NCI-H1417 treated with DMSO at 0.1 percent for 48 hours (cell line): ENCODE data around the gene ELMO1.

Experiments
- DNase-seq: peaks from one replicate; lab custom pipeline; 2025; lab: John Stamatoyannopoulos, UW

The ELMO1 gene

DNA sequence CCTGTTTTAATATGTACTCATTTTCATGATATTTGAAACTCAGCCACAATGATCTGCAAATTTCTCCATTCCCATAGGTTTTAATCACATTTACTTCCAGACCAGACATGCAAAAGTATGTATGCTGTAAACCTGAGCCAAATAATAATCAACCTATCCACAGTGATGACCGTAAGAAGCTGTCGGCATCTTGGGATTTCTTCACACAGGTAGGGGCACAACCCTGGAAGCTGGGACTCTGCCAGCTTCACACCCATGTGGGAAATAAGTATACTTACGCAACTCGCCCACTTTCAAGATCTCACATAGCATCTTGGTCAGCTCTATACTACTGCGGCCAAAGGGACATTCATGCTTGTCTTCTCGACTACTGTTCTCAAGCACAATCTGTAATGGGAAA lies 352.3 kb downstream of the ELMO1 start:
- no peak for DNase-seq

DNA sequence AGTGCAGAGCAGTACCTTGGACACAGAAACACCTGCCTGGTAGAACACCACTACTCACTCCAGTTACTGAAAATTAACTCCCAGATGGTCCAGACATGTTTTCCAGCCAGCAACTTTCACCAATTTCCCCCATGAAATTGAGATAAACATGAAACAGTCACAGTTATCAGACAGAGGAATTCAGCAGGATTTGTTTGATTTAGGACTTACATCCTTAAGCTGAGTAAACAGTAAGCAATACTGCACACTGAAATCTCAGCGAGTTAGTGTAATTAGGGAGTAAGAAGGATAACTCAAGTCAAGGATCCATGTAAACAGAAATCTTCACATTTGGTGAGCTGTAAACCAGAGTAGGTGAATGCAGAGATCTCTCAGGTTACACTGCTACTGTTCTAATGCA lies 353.5 kb downstream of the ELMO1 start:
- no peak for DNase-seq

DNA sequence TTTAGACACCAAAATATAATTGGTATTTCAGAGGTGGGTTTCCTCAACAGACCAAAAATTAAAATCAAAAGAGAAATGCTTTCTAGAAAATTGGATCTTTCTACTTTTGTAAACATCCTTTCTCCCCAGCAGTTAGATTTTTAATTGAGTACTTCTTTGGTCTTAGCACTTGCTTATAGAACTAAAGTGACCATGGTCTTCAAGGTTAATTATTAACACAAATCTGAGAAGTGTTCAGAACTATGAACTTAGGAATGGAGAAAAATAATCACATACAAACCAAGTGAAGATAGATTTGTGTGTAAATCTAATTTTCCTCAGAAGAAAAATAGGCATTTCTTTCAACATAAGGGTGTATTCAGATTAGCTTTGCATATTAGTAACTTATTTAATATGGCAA lies 355.4 kb downstream of the ELMO1 start:
- DNase-seq: no peak

DNA sequence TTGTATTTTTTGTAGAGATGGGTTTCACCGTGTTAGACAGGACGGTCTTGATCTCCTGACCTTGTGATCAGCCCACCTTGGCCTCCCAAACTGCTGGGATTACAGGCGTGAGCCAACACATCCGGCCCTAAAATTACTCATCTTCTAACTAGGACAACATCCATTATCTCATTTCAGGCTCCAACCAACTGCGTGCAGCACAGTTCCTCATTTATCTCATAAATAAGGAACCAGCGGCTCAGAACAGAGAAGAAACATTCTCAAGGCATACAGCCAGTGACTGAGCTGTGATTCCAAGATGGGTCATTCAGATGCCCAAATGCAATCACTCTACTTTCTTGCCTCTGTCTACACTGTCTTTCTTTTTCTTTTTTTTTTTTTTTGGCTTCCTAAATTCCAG lies 356.1 kb downstream of the ELMO1 start:
- DNase-seq: no peak

DNA sequence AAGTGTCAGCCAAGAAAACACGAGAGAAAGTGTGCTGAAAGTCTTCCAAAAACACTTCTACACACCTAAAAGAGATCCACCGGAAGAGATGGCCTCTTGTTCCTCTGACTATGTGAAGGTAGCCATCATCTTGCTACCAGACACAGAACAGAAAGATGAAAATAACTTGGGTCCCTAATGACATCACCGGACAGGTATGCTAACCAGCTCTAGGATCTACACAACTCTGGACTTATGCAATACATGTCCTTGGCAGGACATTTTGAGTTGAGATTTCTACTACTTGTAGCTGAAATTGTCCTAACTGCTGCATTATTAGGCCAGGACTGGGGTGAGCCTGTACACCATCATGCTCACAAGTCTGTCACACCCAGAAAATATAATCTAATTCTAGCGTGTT lies 358.7 kb downstream of the ELMO1 start:
- no peak for DNase-seq

DNA sequence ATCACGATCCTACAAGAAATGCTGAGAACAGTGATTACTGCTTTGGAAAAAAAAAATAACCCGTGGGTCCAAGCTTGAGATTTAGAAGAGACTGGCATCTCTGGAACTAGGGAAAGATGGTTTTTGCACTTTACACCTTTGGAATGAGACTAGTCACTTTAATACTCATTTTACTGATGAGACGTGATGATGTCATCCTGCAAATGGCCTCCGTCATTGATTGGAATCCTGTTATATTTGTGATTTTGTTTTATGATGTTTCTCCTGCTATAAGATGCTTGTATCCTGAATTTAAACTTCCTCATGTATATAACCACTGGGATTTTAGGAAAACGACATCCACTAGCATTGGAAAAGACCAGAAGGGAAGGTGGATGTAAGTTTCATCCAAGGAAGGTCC lies 363.1 kb downstream of the ELMO1 start:
- no peak for DNase-seq

DNA sequence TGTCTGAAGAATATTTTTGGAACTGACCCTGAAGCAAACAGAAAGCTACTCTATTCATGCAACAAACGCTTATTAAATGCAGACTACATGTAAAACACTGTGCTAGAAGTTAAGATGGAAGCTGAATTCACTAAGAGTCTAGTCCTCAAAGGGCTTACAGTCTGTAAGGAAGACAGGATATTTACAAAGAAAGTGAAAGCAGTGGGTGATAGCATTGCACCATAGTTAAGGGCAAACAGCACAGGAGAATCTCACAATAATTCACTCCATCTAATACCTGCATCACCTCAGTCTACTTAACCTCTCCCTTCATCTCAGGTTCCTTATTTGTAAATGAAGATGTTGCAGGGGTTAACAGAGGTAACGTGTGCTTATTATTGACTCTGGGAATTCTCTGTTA lies 364.4 kb downstream of the ELMO1 start:
- DNase-seq: no peak

DNA sequence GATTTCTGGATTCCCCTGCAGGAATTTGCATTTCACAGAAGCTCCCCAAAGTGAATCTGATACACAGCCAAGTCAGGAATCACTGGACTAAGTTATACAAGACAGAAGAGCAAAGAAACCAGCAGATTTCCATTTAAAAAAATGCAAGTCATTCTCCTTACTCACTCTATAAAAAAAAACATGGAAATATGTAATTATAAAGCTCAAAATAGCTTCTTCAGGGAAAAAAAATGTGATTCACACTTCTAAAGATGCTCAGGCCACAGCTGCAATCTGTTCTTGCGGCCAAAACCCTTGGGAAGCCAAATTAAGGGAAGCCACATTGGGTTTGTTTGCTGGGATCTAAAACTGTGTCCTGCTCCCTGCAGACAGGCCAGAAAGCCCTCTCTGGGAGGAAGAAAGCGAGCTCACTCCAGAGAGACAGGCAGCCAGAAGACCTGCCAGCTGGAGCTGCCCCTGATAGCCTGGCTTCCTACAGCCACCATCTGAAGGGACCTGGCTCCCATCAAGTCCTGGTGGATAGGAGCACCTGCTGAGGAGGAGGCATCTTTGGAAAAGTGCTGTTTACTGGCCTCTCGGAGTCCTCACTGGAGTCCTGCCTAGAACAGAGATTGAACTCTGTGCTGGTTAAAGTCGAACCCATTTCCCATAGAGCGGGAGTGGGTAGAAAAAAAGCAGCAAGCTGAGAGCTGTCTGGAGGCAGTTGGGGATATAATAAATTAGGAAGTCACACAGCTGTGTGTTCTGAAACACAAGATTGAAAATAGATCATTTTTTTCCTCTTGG lies 365.2 kb downstream of the ELMO1 start:
- DNase-seq: no peak

DNA sequence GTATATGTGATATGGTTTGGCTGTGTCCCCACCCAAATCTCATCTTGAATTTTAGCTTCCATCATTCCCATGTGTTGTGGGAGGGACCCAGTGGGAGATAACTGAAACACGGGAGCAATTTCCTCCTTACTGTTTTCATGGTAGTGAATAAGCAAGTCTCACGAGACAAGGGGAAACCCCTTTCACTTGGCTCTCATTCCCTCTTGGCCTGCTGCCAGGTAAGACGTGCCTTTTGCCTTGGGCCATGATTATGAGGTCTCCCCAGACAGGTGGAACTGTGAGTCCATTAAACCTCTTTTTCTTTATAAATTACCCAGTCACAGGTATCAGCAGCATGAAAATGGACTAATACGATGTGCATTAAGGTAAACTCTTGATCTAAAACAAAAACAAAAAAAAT lies 367.2 kb downstream of the ELMO1 start:
- no peak for DNase-seq

DNA sequence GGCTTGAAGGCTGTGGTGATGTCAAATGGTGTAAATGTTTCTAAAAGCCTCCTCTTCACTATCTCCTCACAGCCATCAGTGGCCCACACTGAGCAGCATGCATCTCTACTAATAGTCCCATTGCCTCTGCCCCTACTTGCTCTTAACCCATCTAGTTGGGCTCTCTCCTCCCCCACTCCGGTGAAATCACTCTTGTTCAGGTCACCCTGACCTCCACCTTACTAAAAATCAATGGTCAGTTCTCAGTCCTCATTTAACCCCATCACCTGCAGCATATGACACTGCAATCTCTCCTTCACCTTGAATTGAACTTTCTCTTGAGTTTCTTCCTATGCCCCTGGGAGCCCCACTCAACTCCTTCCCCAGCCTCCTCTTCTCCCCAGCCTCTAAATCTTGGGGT lies 369.2 kb downstream of the ELMO1 start:
- DNase-seq: no peak

DNA sequence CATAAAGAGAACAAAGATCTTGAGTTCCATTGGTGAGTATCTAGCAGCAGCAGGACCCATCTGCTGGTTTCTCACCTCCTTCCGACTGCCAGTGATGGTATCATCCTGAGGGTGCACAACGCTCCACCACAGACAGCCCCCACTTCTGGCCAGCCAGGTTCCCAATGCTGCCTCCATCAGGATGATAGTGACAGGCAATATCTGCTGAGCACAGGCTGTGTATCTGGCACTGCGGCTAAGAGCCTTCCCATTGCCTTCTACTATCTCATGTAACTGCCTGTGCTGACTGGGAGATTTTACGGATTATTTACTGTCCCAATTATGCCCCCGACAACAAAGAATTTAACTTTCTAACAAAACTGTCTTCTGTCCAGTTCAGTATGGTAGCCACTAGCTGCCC lies 372.0 kb downstream of the ELMO1 start:
- no peak for DNase-seq

DNA sequence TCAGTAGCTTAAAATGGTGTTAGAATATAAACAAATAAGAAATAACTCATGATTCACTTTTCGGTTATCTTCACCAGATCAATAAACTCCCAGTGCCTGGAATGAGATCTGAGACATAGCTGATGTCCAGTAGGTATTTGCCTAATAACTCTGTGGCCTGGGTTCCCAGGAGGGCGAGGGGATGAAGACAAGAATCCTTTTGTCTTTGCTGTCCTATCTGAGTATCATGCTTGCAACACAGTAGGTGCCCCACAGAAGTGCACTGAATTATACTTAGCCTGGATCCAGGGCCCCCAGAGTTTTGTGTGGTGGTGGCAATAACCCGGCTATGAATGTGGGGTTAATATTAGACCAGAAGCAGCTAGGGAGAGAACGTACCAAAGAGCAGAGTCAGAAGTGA lies 374.3 kb downstream of the ELMO1 start:
- DNase-seq: no peak

DNA sequence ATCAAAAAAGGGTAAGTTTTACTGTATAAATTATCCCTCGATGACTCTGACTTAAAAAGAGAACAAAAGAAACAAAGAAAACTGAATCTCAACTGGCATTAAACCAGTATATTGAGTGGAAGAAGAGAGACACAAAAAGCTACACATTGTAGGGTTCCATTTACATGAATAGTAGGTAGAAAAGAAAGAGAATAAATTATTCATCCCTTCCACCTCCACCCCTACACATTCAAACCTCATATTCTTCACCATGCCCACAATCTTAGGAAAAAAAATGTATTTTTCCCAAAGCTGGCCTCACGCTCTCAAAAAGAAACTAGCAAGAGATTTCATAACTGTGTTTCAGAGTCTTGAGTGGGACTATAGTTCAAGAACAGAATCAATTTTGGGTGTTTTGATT lies 377.5 kb downstream of the ELMO1 start:
- DNase-seq: no peak

DNA sequence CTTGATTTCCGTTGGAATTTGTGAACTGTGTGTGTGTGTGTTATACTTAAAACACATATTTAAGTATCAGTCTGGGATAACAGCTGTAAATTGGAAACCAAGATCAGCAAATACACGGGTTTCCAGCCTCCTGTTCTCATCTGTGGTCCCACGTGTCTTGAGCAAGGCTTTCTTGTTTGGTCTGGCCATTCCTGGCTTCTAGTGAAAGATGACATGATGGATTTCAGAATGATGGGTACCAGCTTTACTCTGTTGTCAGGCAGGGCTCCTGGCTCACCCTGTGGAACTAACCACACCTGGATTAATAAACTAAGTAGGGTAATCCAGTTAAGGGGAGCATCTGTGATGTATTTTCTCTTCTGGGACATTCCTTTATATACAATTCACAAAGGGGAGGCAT lies 378.2 kb downstream of the ELMO1 start:
- DNase-seq: no peak

DNA sequence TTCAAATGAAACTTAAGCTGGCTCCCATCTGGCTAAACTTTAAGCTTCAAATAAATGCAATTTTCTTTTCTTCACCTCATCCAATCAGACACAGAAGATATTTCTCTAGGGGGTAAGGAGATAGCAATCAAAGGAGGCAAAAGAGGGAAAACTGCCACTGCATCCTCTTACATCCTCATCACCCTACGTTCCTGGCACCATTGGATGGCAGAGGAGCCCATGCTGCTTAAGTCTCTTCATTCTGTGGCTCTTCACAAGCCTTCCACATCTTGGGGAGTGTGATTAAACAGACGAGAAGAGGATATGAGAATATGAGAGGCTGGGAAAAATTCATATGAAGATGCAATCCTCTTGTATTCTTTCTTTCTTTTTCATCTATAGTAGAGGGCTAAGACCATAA lies 378.6 kb downstream of the ELMO1 start:
- DNase-seq: no peak

DNA sequence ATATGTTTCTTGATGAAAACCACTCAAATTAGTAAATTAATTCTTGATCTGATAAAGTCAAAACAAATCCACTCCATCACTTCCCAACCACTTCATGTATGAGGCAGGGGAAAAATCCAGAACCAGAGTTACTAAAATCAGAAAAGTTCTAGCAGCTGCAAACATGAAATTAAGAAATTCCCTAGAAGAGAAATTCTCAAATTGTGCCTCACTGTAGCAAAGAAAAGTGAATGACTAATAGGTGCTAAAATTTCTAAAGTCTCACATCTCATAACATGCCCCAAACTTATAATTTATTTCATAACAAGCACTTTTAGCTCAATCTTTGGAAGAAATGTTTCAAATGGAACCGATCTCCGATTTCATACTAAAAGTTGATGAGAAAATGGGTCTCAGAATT lies 379.3 kb downstream of the ELMO1 start:
- DNase-seq: no peak

DNA sequence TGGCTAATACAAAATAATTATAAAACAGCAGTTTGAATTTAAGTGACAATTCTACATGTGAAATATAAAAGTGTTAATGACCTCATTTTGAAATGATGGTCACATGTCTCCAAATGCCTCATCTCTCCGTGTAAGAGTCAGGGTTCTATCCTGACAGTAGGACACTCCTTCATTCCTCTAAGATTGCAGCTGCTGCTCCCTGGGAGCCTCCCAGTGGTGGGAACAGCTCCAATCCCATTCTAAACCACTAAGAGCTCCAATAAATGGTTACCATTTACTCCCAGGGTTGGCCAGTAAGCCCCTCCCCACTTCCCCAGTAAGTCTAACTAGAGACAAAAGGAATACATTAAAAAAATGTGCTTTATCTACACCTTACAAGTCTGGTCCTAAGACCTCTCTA lies 379.8 kb downstream of the ELMO1 start:
- no peak for DNase-seq

DNA sequence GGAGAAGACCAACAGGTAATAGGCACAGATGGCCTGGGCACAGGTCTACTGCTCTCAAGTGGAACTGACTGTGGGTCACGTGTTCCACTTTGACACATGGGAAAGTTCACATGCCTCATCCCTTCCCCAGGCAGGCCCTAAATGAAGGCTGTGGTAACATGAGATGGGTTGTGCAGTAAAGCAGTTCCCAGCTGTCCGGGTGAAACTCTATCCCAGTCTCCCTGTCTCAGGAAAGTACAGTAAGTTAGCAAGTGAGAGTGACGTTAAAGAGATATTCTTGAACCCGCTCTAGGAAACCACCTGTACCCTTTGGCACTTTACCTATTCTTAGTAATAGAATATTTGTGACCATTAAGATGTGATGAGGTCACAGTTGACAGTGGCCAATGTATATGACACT lies 380.6 kb downstream of the ELMO1 start:
- DNase-seq: no peak

DNA sequence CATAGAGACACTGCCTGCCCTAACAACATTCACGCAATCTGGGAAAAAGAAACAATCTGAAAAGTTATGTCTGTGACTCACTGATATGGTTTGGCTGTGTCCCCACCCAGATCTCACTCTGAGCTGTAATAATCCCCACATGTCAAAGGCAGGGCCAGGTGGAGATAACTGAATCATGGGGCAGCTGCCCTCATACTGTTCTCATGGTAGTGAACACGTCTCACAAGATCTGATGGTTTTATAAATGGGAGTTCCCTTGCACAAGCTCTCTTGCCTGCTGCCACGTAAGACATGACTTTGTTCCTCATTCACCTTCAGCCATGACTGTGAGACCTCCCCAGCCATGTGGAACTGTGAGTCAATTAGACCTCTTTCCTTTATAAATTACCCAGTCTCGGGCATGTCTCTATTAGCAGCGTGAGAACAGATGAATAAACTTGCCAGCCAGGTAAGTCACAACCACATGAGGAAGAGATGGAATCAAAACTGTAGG lies 382.8 kb downstream of the ELMO1 start:
- no peak for DNase-seq

DNA sequence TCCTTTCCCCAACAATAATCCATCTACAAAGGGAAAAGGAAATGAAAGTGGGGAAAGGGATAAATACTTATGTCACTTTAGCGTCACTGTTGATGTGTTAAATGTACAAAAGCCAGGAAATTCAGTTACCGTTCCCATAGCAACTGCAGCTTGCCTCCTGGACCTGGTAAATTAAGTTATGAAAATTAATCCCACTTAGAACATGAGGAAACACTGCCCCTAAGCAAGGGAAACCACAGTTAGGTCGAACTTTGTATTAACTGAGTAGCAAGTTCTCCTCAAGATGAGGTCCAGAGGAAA lies 386.2 kb downstream of the ELMO1 start:
- no peak for DNase-seq

DNA sequence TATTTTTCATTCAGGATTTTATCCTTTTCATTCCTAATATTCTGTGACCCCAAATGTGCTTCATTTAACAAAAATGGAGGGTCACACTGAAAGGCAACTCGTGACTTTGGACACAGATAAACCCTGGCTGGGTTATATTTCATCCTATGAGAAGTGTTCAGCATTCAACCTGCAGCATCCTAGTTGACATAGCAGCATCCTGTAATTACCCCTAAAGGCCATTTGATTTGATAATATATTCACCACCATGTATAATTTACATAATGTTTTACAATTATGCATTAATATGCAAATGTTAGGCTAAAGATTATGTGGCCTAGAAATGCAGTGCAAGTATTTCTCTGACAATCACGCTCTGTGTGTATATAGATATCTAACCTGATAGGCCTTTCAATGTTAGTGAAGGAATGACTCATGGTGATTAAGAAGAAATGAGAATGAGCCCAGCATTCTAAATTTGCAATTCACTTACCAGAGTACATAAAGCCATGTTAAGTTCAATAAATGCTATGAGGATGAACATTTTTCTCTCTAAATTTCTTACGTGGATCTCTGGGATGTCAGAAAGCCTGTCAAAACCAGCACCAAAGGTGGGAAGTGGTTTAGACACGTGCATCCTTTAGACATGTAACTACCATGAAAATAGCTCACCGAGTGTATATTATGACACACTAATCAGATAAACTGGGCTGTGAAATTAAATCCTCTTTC lies 386.7 kb downstream of the ELMO1 start:
- no peak for DNase-seq

DNA sequence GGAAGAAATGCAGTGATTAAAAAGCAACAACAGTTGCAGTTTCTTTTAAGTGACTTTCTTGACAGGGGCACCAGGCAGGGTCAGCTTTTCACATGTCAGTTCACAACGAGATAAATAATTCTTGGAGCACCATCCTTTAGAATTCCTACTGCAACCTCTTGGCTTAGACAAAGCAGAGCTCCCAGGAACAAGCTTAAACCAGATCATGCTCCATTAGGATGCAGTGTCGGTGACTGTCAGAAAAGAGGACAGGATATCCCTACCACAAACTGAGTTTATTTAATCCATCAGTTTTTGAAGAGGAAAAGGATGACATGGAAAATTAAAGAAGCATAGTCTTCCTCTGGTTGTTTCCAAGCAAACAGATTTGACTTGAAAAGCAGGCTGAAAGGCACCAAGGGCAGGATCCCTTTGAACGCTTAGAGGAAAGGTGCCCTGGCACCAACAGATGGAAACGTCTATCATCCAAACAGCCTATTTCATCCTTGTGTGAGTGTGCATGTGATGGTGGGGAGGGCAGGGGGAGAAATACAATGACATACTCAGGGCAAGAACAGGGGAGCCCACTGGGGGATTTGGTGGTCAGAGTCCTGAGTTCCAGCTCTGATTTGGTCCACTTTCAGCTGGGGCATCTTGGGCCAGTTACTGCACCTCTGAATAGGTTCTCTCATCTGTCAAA lies 392.3 kb downstream of the ELMO1 start:
- DNase-seq: no peak

DNA sequence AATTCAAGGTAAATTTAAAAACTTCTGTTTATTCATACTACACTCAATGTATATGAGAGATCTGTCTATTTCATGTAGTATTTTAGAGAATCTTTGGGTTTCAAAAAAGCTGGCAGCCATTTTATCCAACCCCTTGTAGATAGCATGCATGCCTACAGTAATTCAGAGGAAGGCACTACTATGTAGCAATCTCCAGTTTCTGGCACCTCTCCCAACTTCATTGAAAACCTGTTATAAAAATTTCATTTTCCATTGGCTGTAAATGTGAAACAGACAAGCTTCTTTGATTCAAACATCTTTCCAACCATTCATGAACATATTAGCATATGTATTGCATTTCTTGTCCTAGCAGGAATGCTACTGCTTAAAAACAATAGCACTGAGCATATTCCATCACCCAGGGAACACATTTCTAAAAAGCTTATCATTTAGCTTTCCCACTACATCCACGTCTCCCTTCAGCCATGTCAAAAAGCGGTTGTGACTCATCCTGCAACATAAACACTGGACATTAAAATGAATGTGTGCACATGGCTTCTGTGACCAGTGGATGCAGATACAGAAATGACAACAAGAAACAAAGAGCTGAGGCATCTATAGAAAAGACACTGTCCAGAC lies 393.9 kb downstream of the ELMO1 start:
- no peak for DNase-seq
